Testis (tissue), 3 donors: ENCODE data around the gene OLFML2A. TPM values are rescaled to one million over a fixed set of nuclear protein-coding genes. Genes with fewer than 3 reads are reported as not detected.

Source experiments
- DNase-seq: peaks from one replicate; pipeline ENCODE4 v3.0.0-alpha.2; 2019
- H3K27ac ChIP-seq, 2 donors: fragments of 200-600 bp; sonication (generic); one replicate each; pipeline ENCODE4 v1.5.1; 2019
- H3K27me3 ChIP-seq: fragments of 200-600 bp; sonication (generic); one replicate; pipeline ENCODE4 v1.5.1; 2019
- H3K36me3 ChIP-seq: fragments of 200-600 bp; sonication (generic); one replicate; pipeline ENCODE4 v1.5.1; 2017; ENCODE audit warnings: low read depth; ENCODE audit errors: missing control alignments
- H3K4me1 ChIP-seq: fragments of 200-600 bp; sonication (generic); one replicate; pipeline ENCODE4 v1.5.1; 2019
- H3K4me3 ChIP-seq, 2 donors: fragments of 200-600 bp; sonication (generic); one replicate each; pipeline ENCODE4 v1.5.1; 2017 to 2019
- H3K9me3 ChIP-seq: fragments of 200-600 bp; sonication (generic); one replicate; pipeline ENCODE4 v1.5.1; 2017
- CTCF ChIP-seq, 3 experiments: fragments of 450-650 bp in 2 of 3; fragments of 200-600 bp in 1 of 3; sonication (generic) in 1 of 3; IDR thresholded peaks; one replicate each; pipeline ENCODE4 v1.5.1; 2016 to 2019; ENCODE audit warnings: antibody characterized with exemption in 3 of 3, mild to moderate bottlenecking in 2 of 3, moderate library complexity in 1 of 3
- POLR2A ChIP-seq: fragments of 450-650 bp; IDR thresholded peaks from one replicate; pipeline ENCODE4 v1.6.1; 2017; ENCODE audit warnings: antibody characterized with exemption, mild to moderate bottlenecking, moderate library complexity
- WGBS, 2 donors: methylation state at CpG; one replicate each; pipeline ENCODE4 v1.1.5; 2018; 5-methylcytosine and 5-hydroxymethylcytosine counted together
- intact Hi-C: fragments of 100-400 bp; cut with DNase I; formaldehyde crosslinking; loops from one replicate; pipeline ENCODE4 v1.15.1; 2023; ENCODE audit warnings: low total_unique reads
- polyA plus RNA-seq: library from polyadenylated mRNA; stranded (reverse); fragments of 350-450 nt; fragmentation: Illumina TruSeq; extraction: RNeasy Lipid Tissue Mini Kit (QIAGEN cat#74804); gene quantifications from one replicate; pipeline ENCODE4 v1.2.3, GENCODE V29; 2014; ENCODE audit warnings: low read depth, low replicate concordance; ENCODE audit not compliant: insufficient read depth
- total RNA-seq, 2 donors: library from RNA; depleted of rRNA; stranded (reverse); fragments of >200 nt; gene quantifications; one replicate each; pipeline ENCODE4 v1.2.3, GENCODE V29; 2016

OLFML2A gene
- total and polyA plus RNA-seq, 3 donors from 2014 or later, result 2.6 to 5.2 (median 4.0) TPM

- TF ChIP-seq POLR2A (no peak), CTCF (IDR thresholded peaks at IDR 0.05) (no peak)
- no peak for DNase-seq
- 82 to 87% methylated on average over 16 to 18 of the region's 18 CpGs for WGBS, 2 donors
- Histone ChIP-seq H3K9me3 (no peaks in the 10 kb centered on the region), H3K4me1 (peaks cover 19% of the 10 kb centered on the region), H3K36me3 (no peaks in the 10 kb centered on the region), H3K4me3 (no peak overlapping the region), H3K27ac (no peak overlapping the region), H3K27me3 (no peaks in the 10 kb centered on the region)
- intact Hi-C loops, result no loop called here
Measured at GRCh38 chr9:124855566-124855943, 78.6 kb downstream of the OLFML2A start.

- Histone ChIP-seq H3K4me3 (no peak overlapping the region), H3K4me1 (peaks cover 25% of the 10 kb centered on the region), H3K27ac (no peak overlapping the region), H3K36me3 (no peaks in the 10 kb centered on the region), H3K9me3 (no peaks in the 10 kb centered on the region), H3K27me3 (no peaks in the 10 kb centered on the region)
- TF ChIP-seq CTCF (IDR thresholded peaks at IDR 0.05), result no peak
- TF ChIP-seq POLR2A, result no peak
- intact Hi-C loops, result no loop called here
- DNase-seq, result no peak
- 49 to 60% methylated on average over 8 to 16 of the region's 16 CpGs for WGBS, 2 donors
Measured at GRCh38 chr9:124855944-124856765, 79.2 kb downstream of the OLFML2A start.

- TF ChIP-seq POLR2A, result no peak
- TF ChIP-seq CTCF (IDR thresholded peaks at IDR 0.05), result no peak
- DNase-seq, result no peak
- no peak overlapping the region for H3K4me3 ChIP-seq
- no peaks in the 10 kb centered on the region for H3K27me3 ChIP-seq
- peaks cover 21% of the 10 kb centered on the region for H3K4me1 ChIP-seq
- no peak overlapping the region for H3K27ac ChIP-seq
- H3K36me3 ChIP-seq, result no peaks in the 10 kb centered on the region
- H3K9me3 ChIP-seq, result no peaks in the 10 kb centered on the region
- 87 to 90% methylated on average over 9 to 24 of the region's 24 CpGs for WGBS, 2 donors
- intact Hi-C loops, result no loop called here
Measured at GRCh38 chr9:124857533-124858162, 80.7 kb downstream of the OLFML2A start.

GRCh38 chr9:124858330-124859046, 81.6 kb downstream of the OLFML2A start:
- WGBS, 2 donors, result 62 to 67% methylated on average over 6 to 9 of the region's 9 CpGs
- DNase-seq, result no peak
- TF ChIP-seq POLR2A (no peak), CTCF (IDR thresholded peaks at IDR 0.05) (no peak)
- Histone ChIP-seq H3K36me3 (no peaks in the 10 kb centered on the region), H3K27ac (no peak overlapping the region), H3K27me3 (no peaks in the 10 kb centered on the region), H3K9me3 (no peaks in the 10 kb centered on the region), H3K4me3 (no peak overlapping the region), H3K4me1 (peaks cover 14% of the 10 kb centered on the region)
- intact Hi-C loops, result no loop called here
